HG02798 (cell line): Measurements from ENCODE around the gene CD276.

ENCODE experiments used
- ATAC-seq: cut with Tn5 transposase; IDR thresholded peaks from one replicate; pipeline ENCODE4 v1.9.1; 2021; ENCODE audit warnings: mild to moderate bottlenecking; ENCODE audit not compliant: unreplicated experiment, poor library complexity

Gene CD276

GRCh38 chr15:73758461-73758860 lies 74.3 kb downstream of the CD276 start:
- ATAC-seq: no peak

DNA sequence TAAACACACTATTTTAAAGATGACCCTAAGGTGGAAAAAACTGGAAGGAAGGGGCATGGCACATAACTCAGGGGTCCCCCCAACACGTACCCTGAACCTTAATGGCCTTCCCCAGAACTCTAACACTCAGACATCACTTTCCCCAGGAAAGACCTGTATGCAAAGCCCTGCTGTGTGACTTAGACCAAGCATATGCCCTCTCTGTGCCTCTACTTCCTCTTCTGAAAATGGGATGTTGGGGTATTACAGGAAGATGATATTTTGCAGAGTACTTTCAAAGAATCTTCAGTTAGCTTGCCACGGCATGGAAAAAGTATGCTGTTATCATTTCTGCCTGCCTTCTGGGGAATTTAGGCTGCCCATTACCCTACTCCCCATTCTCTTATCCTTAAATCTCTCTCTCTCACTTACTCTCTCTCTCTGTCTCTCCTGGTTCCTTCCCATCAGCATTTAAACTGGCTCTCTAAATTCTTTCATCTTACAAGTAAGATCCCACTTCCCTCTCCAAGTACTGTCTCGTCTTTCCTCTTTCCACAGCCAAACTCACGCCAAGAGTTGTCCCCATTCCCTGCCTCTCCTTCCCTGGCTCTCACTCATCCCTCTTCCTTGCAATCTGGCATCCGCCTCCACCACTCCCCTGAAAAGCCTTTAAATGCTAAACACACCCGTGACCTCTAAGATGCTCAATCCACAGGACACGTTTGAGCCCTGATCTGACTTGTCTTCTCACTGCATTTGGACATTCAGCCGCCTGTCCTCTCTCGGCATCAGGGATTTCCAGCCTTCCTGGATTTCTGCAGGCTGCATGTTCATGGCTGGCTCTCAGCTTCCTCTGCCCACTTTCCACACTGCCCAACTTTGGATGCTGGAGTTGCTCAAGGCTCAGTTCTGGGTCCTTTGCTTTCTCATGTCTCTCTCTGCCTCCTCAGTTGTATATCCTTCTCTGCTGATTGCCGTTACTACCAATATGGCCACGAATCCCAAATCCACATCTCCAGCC lies 76.4 kb downstream of the CD276 start:
- ATAC-seq: no peak

DNA sequence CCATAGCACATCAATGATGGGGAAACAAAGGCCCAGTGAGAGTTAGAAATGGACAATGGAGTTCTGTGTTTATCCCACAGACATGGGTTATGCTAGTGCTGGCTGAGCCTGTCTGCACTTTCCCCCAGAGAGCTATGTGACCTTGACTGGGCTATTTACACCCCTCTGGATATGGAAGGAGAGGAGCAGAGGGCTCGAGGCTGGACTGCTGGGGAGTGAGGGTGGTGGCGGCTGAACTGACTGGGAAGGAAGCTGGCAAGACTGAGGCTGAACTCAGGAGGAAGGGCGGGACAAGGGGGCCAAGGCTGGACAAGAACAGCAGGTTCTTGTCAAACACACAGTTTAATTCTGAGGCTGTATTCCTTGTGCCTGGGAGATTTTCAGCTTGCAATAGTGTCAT lies 79.7 kb downstream of the CD276 start:
- no peak for ATAC-seq
